Left ventricle myocardium inferior (tissue), 1 donor: ENCODE results near the gene ZSWIM5. TPM values are rescaled to one million over a fixed set of nuclear protein-coding genes. Genes with fewer than 3 reads are reported as not detected.

Experiments
- DNase-seq: peaks from one replicate; pipeline ENCODE4 v3.0.0-alpha.2; 2020
- H3K27ac ChIP-seq: fragments of 200-600 bp; replicated peaks from 2 replicates; pipeline ENCODE4 v1.8.0; 2021
- H3K27me3 ChIP-seq: fragments of 200-600 bp; 2 replicates; pipeline ENCODE4 v1.8.0; 2021; ENCODE audit warnings: low read depth
- H3K36me3 ChIP-seq: fragments of 200-600 bp; 2 replicates; pipeline ENCODE4 v1.8.0; 2021
- H3K4me1 ChIP-seq: fragments of 200-600 bp; 2 replicates; pipeline ENCODE4 v1.8.0; 2021
- H3K4me3 ChIP-seq: fragments of 200-600 bp; 2 replicates; pipeline ENCODE4 v1.8.0; 2021; ENCODE audit warnings: mild to moderate bottlenecking, moderate library complexity
- H3K9me3 ChIP-seq: fragments of 200-600 bp; replicated peaks from 2 replicates; pipeline ENCODE4 v1.8.0; 2021
- CTCF ChIP-seq: fragments of 200-600 bp; IDR thresholded peaks from 2 replicates; pipeline ENCODE4 v1.8.0; 2021; ENCODE audit warnings: antibody characterized with exemption, mild to moderate bottlenecking, borderline replicate concordance
- intact Hi-C: fragments of 100-400 bp; cut with micrococcal nuclease; formaldehyde crosslinking; loops from one replicate; pipeline ENCODE4 v1.11.0; 2022
- total RNA-seq: library from RNA; stranded (reverse); fragmentation: NEBNext Ultra II Directional; extraction: Animal tissue kit (Norgen Biotek cat#: 25700); gene quantifications from one replicate; pipeline ENCODE4 v1.2.1, GENCODE V29; 2021
- donor health status: DM: no; HTN: yes; CAD: no; lungs with severe emphysema.

The ZSWIM5 gene
- total RNA-seq, 1 donor from 2014 or later = 0.93 TPM

GRCh38 chr1:45014321-45015028, 191.9 kb downstream of the ZSWIM5 start:
- Histone ChIP-seq H3K27ac (no peak overlapping the region), H3K4me1 (peaks cover 52% of the 10 kb centered on the region), H3K4me3 (no peak overlapping the region), H3K36me3 (peaks cover 15% of the 10 kb centered on the region), H3K9me3 (no peaks in the 10 kb centered on the region), H3K27me3 (no peaks in the 10 kb centered on the region)
- DNase-seq = peak; percentile 70
- intact Hi-C loops = loop anchor here (2.0 to 10.0 kb wide), 2 partner anchors 286 to 480 kb away; partner anchors contain the start of gene TESK2
- TF ChIP-seq CTCF = peak; percentile 96

DNA sequence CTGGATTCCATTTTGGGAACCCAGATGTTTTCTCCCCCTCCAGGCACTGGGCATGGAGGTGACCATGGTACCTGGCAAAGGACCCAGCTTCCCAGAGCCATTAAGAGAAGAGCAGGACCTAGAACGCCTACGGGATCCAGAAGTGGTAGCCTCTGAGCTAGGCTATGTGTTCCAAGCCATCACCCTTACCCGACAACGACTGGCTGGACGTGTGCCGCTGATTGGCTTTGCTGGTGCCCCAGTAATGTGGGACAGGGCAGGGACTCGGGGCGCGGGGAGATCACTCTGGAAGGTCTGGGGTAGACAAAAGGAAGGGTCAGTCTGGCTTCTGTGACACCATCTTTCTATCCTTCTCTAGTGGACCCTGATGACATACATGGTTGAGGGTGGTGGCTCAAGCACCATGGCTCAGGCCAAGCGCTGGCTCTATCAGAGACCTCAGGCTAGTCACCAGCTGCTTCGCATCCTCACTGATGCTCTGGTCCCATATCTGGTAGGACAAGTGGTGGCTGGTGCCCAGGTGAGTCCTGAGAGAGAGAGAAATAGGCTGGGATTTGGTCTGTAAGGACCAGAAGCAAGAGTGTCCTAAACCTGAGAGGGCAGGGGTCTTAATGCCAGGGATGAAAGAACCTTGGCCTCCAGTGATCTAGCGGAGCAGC, 192.7 kb downstream of the ZSWIM5 start:
- TF ChIP-seq CTCF = no peak
- intact Hi-C loops = loop anchor here (2.0 to 10.0 kb wide), 2 partner anchors 287 to 481 kb away; partner anchors contain the start of gene TESK2
- Histone ChIP-seq H3K36me3 (peaks cover 23% of the 10 kb centered on the region), H3K4me1 (peaks cover 60% of the 10 kb centered on the region), H3K27ac (no peak overlapping the region), H3K4me3 (peak overlapping the region; percentile 100), H3K9me3 (no peaks in the 10 kb centered on the region), H3K27me3 (no peaks in the 10 kb centered on the region)
- no peak for DNase-seq

DNA sequence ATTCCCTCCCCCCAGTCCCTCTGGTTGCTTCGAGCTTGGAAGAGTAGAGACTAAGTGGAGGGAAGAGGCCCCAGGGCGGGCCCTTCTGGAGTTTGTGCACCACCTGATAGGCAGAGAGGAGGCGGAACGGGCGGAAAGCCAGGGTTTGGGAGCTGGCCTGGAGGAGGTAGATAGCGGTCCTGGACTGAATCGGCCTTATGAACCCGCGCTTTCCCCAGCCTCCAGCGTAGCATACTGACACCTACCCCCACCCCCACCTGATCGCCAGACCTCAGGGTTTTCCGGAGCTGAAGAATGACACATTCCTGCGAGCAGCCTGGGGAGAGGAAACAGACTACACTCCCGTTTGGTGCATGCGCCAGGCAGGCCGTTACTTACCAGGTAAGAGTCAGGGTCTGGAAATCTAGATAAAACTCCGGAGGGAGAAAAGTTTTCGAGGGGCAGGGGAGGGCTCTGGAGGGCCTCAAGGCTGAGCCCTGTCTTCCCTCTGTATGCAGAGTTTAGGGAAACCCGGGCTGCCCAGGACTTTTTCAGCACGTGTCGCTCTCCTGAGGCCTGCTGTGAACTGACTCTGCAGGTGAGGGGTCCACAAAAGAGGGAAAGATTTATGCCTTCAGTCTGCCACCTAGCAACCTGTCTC, 193.6 kb downstream of the ZSWIM5 start:
- no peaks in the 10 kb centered on the region for H3K9me3 ChIP-seq
- peaks cover 32% of the 10 kb centered on the region for H3K36me3 ChIP-seq
- peak overlapping the region; percentile 100 for H3K4me3 ChIP-seq
- TF ChIP-seq CTCF = no peak
- H3K27ac ChIP-seq = peak overlapping the region; percentile 91
- intact Hi-C loops = loop anchor here (10.0 kb wide), 1 partner anchor 482 kb away; the partner anchor contains the start of gene TESK2
- DNase-seq = peak; percentile 81
- H3K4me1 ChIP-seq = peaks cover 60% of the 10 kb centered on the region
- no peaks in the 10 kb centered on the region for H3K27me3 ChIP-seq

- peak; percentile 92 for DNase-seq
- H3K36me3 ChIP-seq = peaks cover 39% of the 10 kb centered on the region
- H3K4me3 ChIP-seq = peak within 1 kb of the TSS; percentile 100
- TF ChIP-seq CTCF = no peak
- H3K27ac ChIP-seq = peak within 1 kb of the TSS; percentile 91
- H3K9me3 ChIP-seq = no peaks in the 10 kb centered on the region
- no peaks in the 10 kb centered on the region for H3K27me3 ChIP-seq
- peaks cover 60% of the 10 kb centered on the region for H3K4me1 ChIP-seq
- intact Hi-C loops = loop anchor here (10.0 kb wide), 1 partner anchor 483 kb away; the partner anchor contains the start of gene TESK2
Observed at GRCh38 chr1:45011837-45012638, 194.4 kb downstream of the ZSWIM5 start, which contains the start of gene UROD. TSS of gene UROD (plus strand) at chr1:45012254. CDS start at chr1:45012266, 12 bp downstream.
